H1 (cell line): ENCODE measurements around the gene KSR2. TPM values are rescaled to one million over a fixed set of nuclear protein-coding genes. Genes with fewer than 3 reads are reported as not detected.

Experiments
- CTCF ChIA-PET: fragments of 300-600 bp; sonication (Branson Sonifier 250); formaldehyde crosslinking; loops from one replicate; lab custom pipeline; 2021; ENCODE audit not compliant: partially characterized antibody; lab: Charles Lee
- POLR2A ChIA-PET: fragments of 300-600 bp; sonication (Branson Sonifier 250); formaldehyde crosslinking; loops from one replicate; lab custom pipeline; 2021; ENCODE audit warnings: inconsistent platforms; ENCODE audit not compliant: partially characterized antibody; lab: Charles Lee
- DNase-seq, 2 experiments: peaks; one replicate each; pipeline versions ENCODE4 v3.0.0 to v3.0.0-alpha.2; 2010 to 2022; ENCODE audit warnings: low spot score in 2 of 2, low read depth in 1 of 2, mixed read lengths in 1 of 2
- FAIRE-seq: peaks from 2 replicates; lab custom pipeline; 2011; peaks lifted over from hg19 to GRCh38; lab: Jason Lieb, UNC
- H2AFZ ChIP-seq: 2 replicates; pipeline ENCODE4 v1.8.1; 2012; ENCODE audit warnings: low read length, inconsistent platforms
- H2AK5ac ChIP-seq: 2 replicates; pipeline ENCODE4 v1.6.1; 2013; ENCODE audit warnings: low read depth, low read length
- H2BK120ac ChIP-seq: replicated peaks from 2 replicates; pipeline ENCODE3; 2013; ENCODE audit warnings: low read depth, low read length, inconsistent platforms
- H2BK12ac ChIP-seq: 2 replicates; pipeline ENCODE4 v1.6.1; 2013; ENCODE audit warnings: low read depth, low read length
- H2BK15ac ChIP-seq: 2 replicates; pipeline ENCODE4 v1.6.1; 2013; ENCODE audit warnings: low read length
- H2BK20ac ChIP-seq: 2 replicates; pipeline ENCODE4 v1.6.1; 2013; ENCODE audit warnings: low read length
- H2BK5ac ChIP-seq: 2 replicates; pipeline ENCODE4 v1.6.1; 2013; ENCODE audit warnings: low read depth, low read length
- H3K14ac ChIP-seq: 2 replicates; pipeline ENCODE4 v1.6.1; 2013; ENCODE audit warnings: inconsistent platforms; ENCODE audit not compliant: insufficient read length
- H3K18ac ChIP-seq: 2 replicates; pipeline ENCODE4 v1.6.1; 2013; ENCODE audit warnings: low read length; ENCODE audit errors: extremely low read depth
- H3K23ac ChIP-seq: 2 replicates; pipeline ENCODE4 v1.6.1; 2013; ENCODE audit warnings: inconsistent platforms; ENCODE audit not compliant: insufficient read length
- H3K23me2 ChIP-seq: 2 replicates; pipeline ENCODE4 v1.6.1; 2013; ENCODE audit warnings: low read depth, low read length
- H3K27ac ChIP-seq: 2 replicates; pipeline ENCODE4 v1.6.1; 2011; ENCODE audit warnings: low read depth, low read length, inconsistent platforms
- H3K27me3 ChIP-seq, 4 experiments: replicated peaks in 1 of 4; 1 replicate in 1 of 4; 2 replicates in 3 of 4; pipeline versions ENCODE4 v1.6.1 to v1.8.1; 2011 to 2013; ENCODE audit warnings: low read length in 3 of 4, mild to moderate bottlenecking in 3 of 4, inconsistent platforms in 2 of 4, mixed read lengths in 2 of 4, moderate library complexity in 1 of 4; ENCODE audit not compliant: control insufficient read depth in 3 of 4, insufficient read depth in 3 of 4; ENCODE audit errors: extremely low read depth in 1 of 4
- H3K36me3 ChIP-seq, 4 experiments: 2 replicates each; pipeline versions ENCODE4 v1.6.1 to v1.8.1; 2011 to 2013; ENCODE audit warnings: mild to moderate bottlenecking in 4 of 4, low read length in 3 of 4, moderate library complexity in 2 of 4, control low read depth in 1 of 4, inconsistent platforms in 1 of 4; ENCODE audit not compliant: insufficient read depth in 4 of 4, control insufficient read depth in 2 of 4
- H3K4ac ChIP-seq: replicated peaks from 2 replicates; pipeline ENCODE3; 2013; ENCODE audit warnings: low read length, low read depth, mixed read lengths, inconsistent platforms; ENCODE audit not compliant: insufficient read length
- H3K4me1 ChIP-seq, 4 experiments: replicated peaks in 1 of 4; 1 replicate in 1 of 4; 2 replicates in 3 of 4; pipeline versions ENCODE4 v1.6.1 to v1.8.1; 2011 to 2013; ENCODE audit warnings: low read length in 3 of 4, inconsistent platforms in 2 of 4, mixed read lengths in 1 of 4; ENCODE audit not compliant: insufficient read depth in 4 of 4, control insufficient read depth in 3 of 4
- H3K4me2 ChIP-seq, 2 experiments: 2 replicates each; pipeline versions ENCODE4 v1.6.1 to v1.8.1; 2011 to 2013; ENCODE audit warnings: low read depth in 2 of 2, low read length in 2 of 2, control low read depth in 1 of 2, inconsistent platforms in 1 of 2, mild to moderate bottlenecking in 1 of 2; ENCODE audit not compliant: insufficient read depth in 1 of 2
- H3K4me3 ChIP-seq, 4 experiments: fragments of 200-600, 300-600 bp in 1 of 4; sonication (generic), shearing (Covaris generic), sonication (Bioruptor Twin) in 1 of 4; 2 replicates each; pipeline versions ENCODE4 v1.5.1 to v1.8.1; 2011 to 2016; ENCODE audit warnings: low read length in 4 of 4, low read depth in 3 of 4, control low read depth in 2 of 4, inconsistent platforms in 2 of 4, mild to moderate bottlenecking in 2 of 4, mixed read lengths in 1 of 4, moderate library complexity in 1 of 4; ENCODE audit not compliant: insufficient read depth in 2 of 4; ENCODE audit errors: extremely low read depth in 1 of 4
- H3K56ac ChIP-seq: replicated peaks from 2 replicates; pipeline ENCODE3; 2013; ENCODE audit warnings: low read depth, mild to moderate bottlenecking, mixed read lengths, low read length, inconsistent platforms; ENCODE audit not compliant: insufficient read length
- H3K79me1 ChIP-seq: 2 replicates; pipeline ENCODE4 v1.6.1; 2013; ENCODE audit warnings: low read depth, low read length, control low read depth
- H3K79me2 ChIP-seq, 2 experiments: 2 replicates each; pipeline versions ENCODE4 v1.6.1 to v1.8.1; 2012 to 2013; ENCODE audit warnings: low read length in 2 of 2, mild to moderate bottlenecking in 2 of 2, inconsistent platforms in 1 of 2; ENCODE audit not compliant: insufficient read depth in 2 of 2, control insufficient read depth in 1 of 2
- H3K9ac ChIP-seq, 4 experiments: replicated peaks in 1 of 4; 1 replicate in 1 of 4; 2 replicates in 3 of 4; pipeline versions ENCODE4 v1.6.1 to v1.8.1; 2011 to 2013; ENCODE audit warnings: low read depth in 3 of 4, low read length in 3 of 4, control low read depth in 2 of 4, mild to moderate bottlenecking in 2 of 4, moderate library complexity in 2 of 4, inconsistent platforms in 1 of 4; ENCODE audit errors: extremely low read depth in 1 of 4
- H3K9me3 ChIP-seq, 2 experiments: 2 replicates each; pipeline versions ENCODE4 v1.6.1 to v1.8.1; 2012 to 2013; ENCODE audit warnings: mild to moderate bottlenecking in 2 of 2, moderate library complexity in 2 of 2, control low read depth in 1 of 2, inconsistent platforms in 1 of 2, low read depth in 1 of 2, low read length in 1 of 2, mixed read lengths in 1 of 2; ENCODE audit not compliant: insufficient read depth in 2 of 2
- H4K20me1 ChIP-seq, 2 experiments: replicated peaks in 1 of 2; 2 replicates each; pipeline versions ENCODE3 to v1.8.1; 2011 to 2013; ENCODE audit warnings: inconsistent platforms in 2 of 2, low read length in 2 of 2, mild to moderate bottlenecking in 1 of 2; ENCODE audit not compliant: insufficient read depth in 2 of 2, control insufficient read depth in 1 of 2
- H4K5ac ChIP-seq: 2 replicates; pipeline ENCODE4 v1.6.1; 2013; ENCODE audit warnings: low read length, low read depth, mixed read lengths, inconsistent platforms; ENCODE audit not compliant: insufficient read length
- H4K8ac ChIP-seq: 2 replicates; pipeline ENCODE4 v1.8.0; 2013; ENCODE audit warnings: mild to moderate bottlenecking, moderate library complexity, low read length, inconsistent platforms; ENCODE audit not compliant: insufficient read depth; ENCODE audit errors: extremely low read depth
- H4K91ac ChIP-seq: replicated peaks from 2 replicates; pipeline ENCODE3; 2013; ENCODE audit warnings: low read length, mixed read lengths, inconsistent platforms; ENCODE audit not compliant: insufficient read length
- BRCA1 ChIP-seq: IDR thresholded peaks from 2 replicates; pipeline ENCODE4 v1.6.1; 2012; ENCODE audit warnings: low read depth, low read length, improper control_type of control experiment
- HDAC2 ChIP-seq, 2 experiments: fragments of 300-600 bp in 1 of 2; sonication (generic) in 1 of 2; IDR thresholded peaks; 2 replicates each; pipeline ENCODE4 v1.6.1; 2011 to 2012; ENCODE audit warnings: low read depth in 2 of 2, low read length in 2 of 2, mild to moderate bottlenecking in 2 of 2, moderate library complexity in 2 of 2, borderline replicate concordance in 1 of 2, inconsistent platforms in 1 of 2
- JUND ChIP-seq: IDR thresholded peaks from 2 replicates; pipeline ENCODE4 v1.6.1; 2011; ENCODE audit warnings: mild to moderate bottlenecking, improper control_type of control experiment, low read length
- KDM5A ChIP-seq: fragments of 200-600 bp; IDR thresholded peaks from 2 replicates; pipeline ENCODE4 v1.7.1; 2012; ENCODE audit warnings: mild to moderate bottlenecking, low read length, inconsistent platforms, mixed read lengths
- POU5F1 ChIP-seq: IDR thresholded peaks from 2 replicates; pipeline ENCODE4 v1.6.1; 2011; ENCODE audit warnings: low read depth, mild to moderate bottlenecking, low read length, moderate library complexity
- RFX5 ChIP-seq: IDR thresholded peaks from 2 replicates; pipeline ENCODE4 v1.6.1; 2011; ENCODE audit warnings: low read depth, low read length, improper control_type of control experiment, borderline replicate concordance
- SUZ12 ChIP-seq: fragments of 200-600 bp; sonication (generic); IDR thresholded peaks from 2 replicates; pipeline ENCODE4 v1.6.1; 2012; ENCODE audit warnings: mild to moderate bottlenecking, inconsistent platforms, low read length, moderate library complexity, mixed read lengths
- TAF1 ChIP-seq: IDR thresholded peaks from 2 replicates; pipeline ENCODE4 v1.6.1; 2011; ENCODE audit warnings: mild to moderate bottlenecking, low read depth, low read length
- TAF7 ChIP-seq: optimal IDR thresholded peaks from 2 replicates; pipeline ENCODE3; 2011; ENCODE audit warnings: low read depth, mild to moderate bottlenecking, inconsistent platforms, low read length, moderate library complexity, borderline replicate concordance
- TEAD4 ChIP-seq: IDR thresholded peaks from 2 replicates; pipeline ENCODE4 v1.6.1; 2012; ENCODE audit warnings: low read depth, low read length, inconsistent platforms, mixed read lengths
- WGBS, 2 experiments: shearing (Covaris generic) in 1 of 2; methylation state at CpG; one replicate each; pipeline versions ENCODE4 v1.1.6 to v1.1.7; 2013 to 2015; ENCODE audit warnings: low lambda C conversion rate in 2 of 2, mixed read lengths in 2 of 2, inconsistent platforms in 1 of 2, low coverage in 1 of 2, missing lambda C conversion rate in 1 of 2; ENCODE audit not compliant: insufficient replicate concordance in 2 of 2, insufficient coverage in 1 of 2, insufficient read length in 1 of 2; ENCODE audit errors: extremely low coverage in 1 of 2, missing lambda C conversion rate in 1 of 2; 5-methylcytosine and 5-hydroxymethylcytosine counted together
- polyA plus RNA-seq, 7 experiments: library from polyadenylated mRNA; depleted of rRNA in 3 of 7; stranded (reverse) in 5 of 7; unstranded in 2 of 7; fragments of >200 nt in 5 of 7; fragments of 200-250 nt in 2 of 7; gene quantifications; 1 replicate in 5 of 7; 2 replicates in 1 of 7; 4 replicates in 1 of 7; pipeline versions ENCODE4 v1.2.1 to v1.2.3, GENCODE V29; 2011 to 2013; ENCODE audit warnings: missing spikeins in 2 of 7, mixed read lengths in 2 of 7
- total RNA-seq: library from RNA; stranded (reverse); fragmentation: NEBNext Ultra II Directional; extraction: Animal tissue kit (Norgen Biotek cat#: 25700); gene quantifications from 2 replicates; pipeline ENCODE4 v1.2.1, GENCODE V29; 2021
- TF ChIP-seq, protein P1 (sequence below): IDR thresholded peaks from 2 replicates; pipeline ENCODE4 v1.6.1; 2012; ENCODE audit warnings: inconsistent platforms

KSR2 gene
- total and polyA plus RNA-seq, 2 of the 8 experiments (the other 6 are each of a cell fraction or from before 2014, with no cell fraction given): 0.74 to 2.2 TPM

DNA sequence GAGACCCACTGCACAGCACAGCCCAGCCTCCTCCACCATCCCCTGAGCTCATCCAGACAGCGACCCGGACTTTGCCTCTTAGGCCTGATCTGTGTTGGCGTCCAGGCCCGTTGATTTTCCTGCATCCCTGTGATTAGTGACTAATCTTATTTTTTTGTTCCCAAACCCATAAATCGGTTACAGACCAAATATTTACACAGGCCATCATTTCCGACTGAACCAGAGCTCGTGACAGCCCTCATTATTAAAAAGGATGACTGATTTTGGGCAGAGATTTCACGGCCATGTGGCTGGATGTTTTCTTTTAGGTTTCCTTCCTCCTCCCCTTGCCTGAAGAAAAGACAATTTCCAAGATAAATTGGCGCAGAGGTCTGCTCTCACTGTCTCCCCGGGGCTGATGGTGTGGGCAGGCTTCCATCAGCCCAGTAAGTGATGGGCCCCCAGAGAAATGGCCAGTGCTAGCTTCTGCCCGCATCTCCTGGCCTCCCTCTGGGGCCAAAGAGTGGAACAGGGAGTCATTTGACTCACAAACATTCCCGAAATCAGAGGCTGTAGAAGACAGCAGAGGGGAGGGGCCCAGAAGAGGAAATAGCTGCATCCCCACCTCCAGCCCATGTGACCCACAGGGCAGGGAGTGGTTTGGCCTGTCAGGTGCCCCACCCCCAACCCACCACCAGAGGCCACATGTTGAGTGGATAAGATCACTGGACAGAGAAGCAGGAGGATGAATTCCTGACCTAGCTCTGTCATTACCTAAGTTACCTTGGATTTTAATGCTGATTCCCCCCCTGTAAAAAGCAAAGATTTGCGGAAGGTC lies 283.5 kb downstream of the KSR2 start:
- Histone ChIP-seq H2BK120ac (no peak overlapping the region), H4K91ac (no peak overlapping the region), H3K23me2 (no peaks in the 10 kb centered on the region), H2BK20ac (no peak overlapping the region), H3K79me2 (no peaks in the 10 kb centered on the region), H3K79me1 (no peaks in the 10 kb centered on the region), H2AK5ac (0 out of 2 replicates have a peak overlapping the region, but pooled peaks have one; percentile 6), H2BK15ac (0 out of 2 replicates have a peak overlapping the region, but pooled peaks have one; percentile 33), H3K27me3 (no peaks in the 10 kb centered on the region), H3K56ac (no peak overlapping the region), H3K4me3 (no peak overlapping the region), H3K4me2 (peak overlapping the region; percentile 25 to 30; a peak in 2 of 4 replicates), H3K23ac (no peak overlapping the region), H3K27ac (peak overlapping the region; percentile 34; the same call in 1 of the 2 replicates), H3K18ac (no peak overlapping the region), H2AFZ (peak overlapping the region; percentile 17), H4K20me1 (no peaks in the 10 kb centered on the region), H3K4me1 (peaks cover 0 to 6% (median 3%) of the 10 kb centered on the region in 4 experiments; a peak in 5 of 7 replicates), H4K8ac (no peak overlapping the region), H3K36me3 (no peaks in the 10 kb centered on the region), H2BK12ac (no peak overlapping the region), H3K9ac (no peak overlapping the region), H4K5ac (no peak overlapping the region), H3K4ac (no peak overlapping the region), H3K14ac (no peak overlapping the region), H2BK5ac (no peak overlapping the region; the same call in 1 of the 2 replicates), H3K9me3 (no peaks in the 10 kb centered on the region)
- ChIA-PET CTCF (interaction anchor here (0.9 to 2.5 kb wide), 14 partner anchors 10 to 472 kb away, joined by 3 to 12 read pairs (median 5); no protein-coding TSS in a partner anchor), POLR2A (interaction anchor here (0.7 to 1.3 kb wide), 2 partner anchors 10 to 12 kb away, joined by 3 to 5 read pairs; no protein-coding TSS in a partner anchor)
- WGBS, 2 experiments: 79% methylated on average over 13 of the region's 13 CpGs; no CpG with 5 or more reads in 1 of the 2 experiments
- DNase-seq (peak; percentile 73 to 80), FAIRE-seq (peak; percentile 48)
- TF ChIP-seq KDM5A: no peak
- no peak for TF ChIP-seq TAF7
- no peak for TF ChIP-seq RFX5
- TF ChIP-seq SUZ12: no peak
- no peak for TF ChIP-seq BRCA1
- no peak for TF ChIP-seq JUND
- no peak for TF ChIP-seq POU5F1
- TF ChIP-seq TEAD4: no peak
- no peak for TF ChIP-seq HDAC2 (IDR thresholded peaks at IDR 0.05; ENCODE audit: borderline replicate concordance in 1 of 2, low read depth in 2 of 2, low read length in 2 of 2)
- no peak for TF ChIP-seq TAF1
- TF ChIP-seq, protein P1, sequence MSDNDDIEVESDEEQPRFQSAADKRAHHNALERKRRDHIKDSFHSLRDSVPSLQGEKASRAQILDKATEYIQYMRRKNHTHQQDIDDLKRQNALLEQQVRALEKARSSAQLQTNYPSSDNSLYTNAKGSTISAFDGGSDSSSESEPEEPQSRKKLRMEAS: peak; percentile 70
